SU-DHL-6 (cell line): ENCODE data around the gene MON2.

Experiments
- EZH2phosphoT487 ChIP-seq: fragments of 200-600 bp; sonication (generic), shearing (Covaris generic); conservative IDR thresholded peaks from 2 replicates; pipeline ENCODE4 v1.6.1; 2018; ENCODE audit warnings: mild to moderate bottlenecking, antibody characterized with exemption, low read length, moderate library complexity, mixed read lengths
- TF ChIP-seq, protein P1 (sequence below): fragments of 200-600 bp; sonication (generic); IDR thresholded peaks from one replicate; pipeline ENCODE4 v1.5.1; 2017; ENCODE audit warnings: antibody characterized with exemption, mild to moderate bottlenecking, low read length, moderate library complexity; ENCODE audit not compliant: insufficient read depth, poor library complexity, severe bottlenecking

DNA sequence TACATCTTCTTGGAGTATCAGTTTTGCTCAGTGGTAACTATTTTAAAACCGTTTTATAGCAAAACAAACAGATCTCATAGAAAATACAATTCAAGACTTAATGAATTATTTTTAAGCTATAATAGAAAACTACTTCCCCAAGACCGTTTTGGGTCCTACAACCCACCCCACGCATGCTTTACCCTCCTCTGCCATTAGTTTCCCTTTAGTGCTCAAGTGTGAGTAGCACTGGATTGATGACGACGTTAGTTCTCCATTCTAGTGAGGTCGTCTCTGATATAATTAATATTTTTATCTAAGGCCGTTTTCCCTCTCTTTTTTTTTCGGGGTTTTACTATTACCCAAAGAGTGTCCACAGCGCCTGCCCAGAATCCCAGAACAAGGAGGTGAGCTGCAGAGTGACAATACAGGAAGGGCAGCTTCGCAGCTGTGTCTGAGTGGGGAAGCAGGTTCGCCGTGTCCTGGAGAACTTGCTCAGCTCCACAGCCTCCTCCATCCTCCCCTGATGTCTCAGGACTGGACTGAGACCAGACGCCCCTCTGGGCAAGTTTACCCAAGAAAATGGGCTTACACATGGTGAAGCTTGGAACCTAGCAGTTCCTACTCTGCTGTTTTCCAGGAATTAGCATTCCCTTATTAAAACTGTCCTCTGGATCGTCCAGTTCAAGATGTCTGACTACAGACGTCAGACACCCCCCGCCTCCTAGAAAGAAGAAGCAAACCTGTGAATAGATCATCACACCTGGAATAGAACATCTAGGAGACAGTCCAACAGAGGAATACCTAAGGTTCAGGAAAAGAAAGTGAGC lies 31.9 kb upstream of the MON2 start:
- TF ChIP-seq, protein P1, sequence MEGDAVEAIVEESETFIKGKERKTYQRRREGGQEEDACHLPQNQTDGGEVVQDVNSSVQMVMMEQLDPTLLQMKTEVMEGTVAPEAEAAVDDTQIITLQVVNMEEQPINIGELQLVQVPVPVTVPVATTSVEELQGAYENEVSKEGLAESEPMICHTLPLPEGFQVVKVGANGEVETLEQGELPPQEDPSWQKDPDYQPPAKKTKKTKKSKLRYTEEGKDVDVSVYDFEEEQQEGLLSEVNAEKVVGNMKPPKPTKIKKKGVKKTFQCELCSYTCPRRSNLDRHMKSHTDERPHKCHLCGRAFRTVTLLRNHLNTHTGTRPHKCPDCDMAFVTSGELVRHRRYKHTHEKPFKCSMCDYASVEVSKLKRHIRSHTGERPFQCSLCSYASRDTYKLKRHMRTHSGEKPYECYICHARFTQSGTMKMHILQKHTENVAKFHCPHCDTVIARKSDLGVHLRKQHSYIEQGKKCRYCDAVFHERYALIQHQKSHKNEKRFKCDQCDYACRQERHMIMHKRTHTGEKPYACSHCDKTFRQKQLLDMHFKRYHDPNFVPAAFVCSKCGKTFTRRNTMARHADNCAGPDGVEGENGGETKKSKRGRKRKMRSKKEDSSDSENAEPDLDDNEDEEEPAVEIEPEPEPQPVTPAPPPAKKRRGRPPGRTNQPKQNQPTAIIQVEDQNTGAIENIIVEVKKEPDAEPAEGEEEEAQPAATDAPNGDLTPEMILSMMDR, result no peak
- no peak for TF ChIP-seq EZH2phosphoT487
